Neural progenitor cell (in vitro differentiated cells): ENCODE data around the gene GAB2. TPM values are rescaled to one million over a fixed set of nuclear protein-coding genes. Genes with fewer than 3 reads are reported as not detected.

Experiments used
- DNase-seq: peaks from one replicate; pipeline ENCODE4 v3.0.0-alpha.2; 2016; ENCODE audit warnings: low spot score
- H2AFZ ChIP-seq: fragments of 200-600 bp; sonication (generic); replicated peaks from 2 replicates; pipeline ENCODE4 v1.6.1; 2016; ENCODE audit warnings: antibody characterized with exemption
- H3F3A ChIP-seq: fragments of 200-600 bp; sonication (generic); 2 replicates; pipeline ENCODE4 v1.6.1; 2016; ENCODE audit warnings: antibody characterized with exemption, low read depth
- H3K27ac ChIP-seq: fragments of 200-600 bp; sonication (generic); 2 replicates; pipeline ENCODE4 v1.5.1; 2016; ENCODE audit warnings: mild to moderate bottlenecking
- H3K27me3 ChIP-seq: fragments of 200-600 bp; sonication (generic); 2 replicates; pipeline ENCODE4 v1.6.1; 2016; ENCODE audit warnings: mild to moderate bottlenecking, moderate library complexity
- H3K36me3 ChIP-seq: fragments of 200-600 bp; sonication (generic); 2 replicates; pipeline ENCODE4 v1.5.1; 2016
- H3K4me1 ChIP-seq: fragments of 200-600 bp; sonication (generic); 2 replicates; pipeline ENCODE4 v1.6.1; 2016; ENCODE audit warnings: mixed run types
- H3K4me2 ChIP-seq: fragments of 200-600 bp; sonication (generic); 2 replicates; pipeline ENCODE4 v1.6.1; 2016
- H3K4me3 ChIP-seq: fragments of 200-600 bp; sonication (generic); 2 replicates; pipeline ENCODE4 v1.5.1; 2016
- H3K79me2 ChIP-seq: fragments of 200-600 bp; sonication (generic); 2 replicates; pipeline ENCODE4 v1.6.1; 2016; ENCODE audit warnings: low read depth
- H3K9ac ChIP-seq: fragments of 200-600 bp; sonication (generic); 2 replicates; pipeline ENCODE4 v1.6.1; 2016
- H3K9me3 ChIP-seq: fragments of 200-600 bp; sonication (generic); 2 replicates; pipeline ENCODE4 v1.5.1; 2016; ENCODE audit warnings: low read depth
- H4K20me1 ChIP-seq: fragments of 200-600 bp; sonication (generic); 2 replicates; pipeline ENCODE4 v1.6.1; 2016; ENCODE audit warnings: low read depth
- H3K27ac Mint-ChIP-seq: 3 replicates; pipeline ENCODE4 v1.8.0; 2021; ENCODE audit warnings: mixed read lengths
- H3K27me3 Mint-ChIP-seq: 2 replicates; pipeline ENCODE4 v1.8.0; 2022; ENCODE audit warnings: low read depth, mild to moderate bottlenecking, inconsistent platforms, moderate library complexity, mixed read lengths; ENCODE audit not compliant: insufficient read depth
- H3K36me3 Mint-ChIP-seq: 3 replicates; pipeline ENCODE4 v1.8.0; 2021; ENCODE audit warnings: mixed read lengths
- H3K4me1 Mint-ChIP-seq: 3 replicates; pipeline ENCODE4 v1.8.0; 2021; ENCODE audit warnings: mixed read lengths
- H3K4me3 Mint-ChIP-seq: 3 replicates; pipeline ENCODE4 v1.8.0; 2021; ENCODE audit warnings: mild to moderate bottlenecking, moderate library complexity, mixed read lengths
- H3K9me3 Mint-ChIP-seq: 3 replicates; pipeline ENCODE4 v1.8.0; 2020; ENCODE audit warnings: mixed read lengths
- CTCF ChIP-seq: fragments of 200-600 bp; sonication (generic); IDR thresholded peaks from 2 replicates; pipeline ENCODE4 v1.5.1; 2017; ENCODE audit warnings: antibody characterized with exemption, mild to moderate bottlenecking
- EZH2 ChIP-seq: fragments of 200-600 bp; sonication (generic); IDR thresholded peaks from 2 replicates; pipeline ENCODE4 v1.6.1; 2017; ENCODE audit warnings: antibody characterized with exemption, mild to moderate bottlenecking, moderate library complexity
- EZH2phosphoT487 ChIP-seq: fragments of 200-600 bp; sonication (generic); IDR thresholded peaks from 2 replicates; pipeline ENCODE4 v1.6.1; 2017; ENCODE audit warnings: antibody characterized with exemption
- total RNA-seq: library from RNA; depleted of rRNA; stranded (reverse); fragments of >200 nt; gene quantifications from 2 replicates; pipeline ENCODE4 v1.2.3, GENCODE V29; 2015; ENCODE audit warnings: low replicate concordance

Gene GAB2
- total RNA-seq, 1 donor from 2014 or later = 11.1 TPM

- no peaks in the 10 kb centered on the region for H3K79me2 ChIP-seq
- H3K9me3 ChIP-seq = no peaks in the 10 kb centered on the region
- no peak overlapping the region for H3K9ac ChIP-seq
- H3K4me2 ChIP-seq = no peak overlapping the region
- H3K9me3 Mint-ChIP-seq = no peaks in the 10 kb centered on the region
- H3K27me3 ChIP-seq = no peaks in the 10 kb centered on the region
- peaks cover 3% of the 10 kb centered on the region for H3K36me3 Mint-ChIP-seq
- H3K4me3 ChIP-seq = no peak overlapping the region
- H3K4me1 ChIP-seq = no peaks in the 10 kb centered on the region
- no peak overlapping the region for H2AFZ ChIP-seq
- no peaks in the 10 kb centered on the region for H3K36me3 ChIP-seq
- H3K27ac Mint-ChIP-seq = no peak overlapping the region
- H3K27me3 Mint-ChIP-seq = no peaks in the 10 kb centered on the region
- H3K4me3 Mint-ChIP-seq = no peak overlapping the region
- TF ChIP-seq CTCF = no peak
- TF ChIP-seq EZH2phosphoT487 = no peak
- TF ChIP-seq EZH2 = no peak
- no peaks in the 10 kb centered on the region for H3F3A ChIP-seq
- H3K27ac ChIP-seq = no peak overlapping the region
- DNase-seq = no peak
- H4K20me1 ChIP-seq = no peaks in the 10 kb centered on the region
- no peaks in the 10 kb centered on the region for H3K4me1 Mint-ChIP-seq
These were observed 32.2 kb upstream of the GAB2 start for GRCh38 chr11:78449866-78450265.

GRCh38 chr11:78446210-78446609, 28.6 kb upstream of the GAB2 start:
- H3K27ac Mint-ChIP-seq = no peak overlapping the region
- no peak overlapping the region for H3K4me3 ChIP-seq
- H3K4me1 Mint-ChIP-seq = no peaks in the 10 kb centered on the region
- no peak overlapping the region for H3K4me2 ChIP-seq
- no peaks in the 10 kb centered on the region for H3K36me3 ChIP-seq
- no peaks in the 10 kb centered on the region for H3K27me3 Mint-ChIP-seq
- TF ChIP-seq EZH2 (no peak), EZH2phosphoT487 (no peak), CTCF (no peak)
- no peaks in the 10 kb centered on the region for H3K9me3 ChIP-seq
- H3K4me1 ChIP-seq = no peaks in the 10 kb centered on the region
- H3K9me3 Mint-ChIP-seq = no peaks in the 10 kb centered on the region
- no peaks in the 10 kb centered on the region for H3F3A ChIP-seq
- H3K27me3 ChIP-seq = no peaks in the 10 kb centered on the region
- peaks cover 11% of the 10 kb centered on the region for H3K36me3 Mint-ChIP-seq
- no peak overlapping the region for H2AFZ ChIP-seq
- H3K4me3 Mint-ChIP-seq = no peak overlapping the region
- H4K20me1 ChIP-seq = no peaks in the 10 kb centered on the region
- no peaks in the 10 kb centered on the region for H3K79me2 ChIP-seq
- H3K27ac ChIP-seq = no peak overlapping the region
- DNase-seq = no peak
- H3K9ac ChIP-seq = no peak overlapping the region

GRCh38 chr11:78444726-78445125, 27.1 kb upstream of the GAB2 start:
- Histone ChIP-seq H2AFZ (no peak overlapping the region), H4K20me1 (no peaks in the 10 kb centered on the region), H3F3A (no peaks in the 10 kb centered on the region), H3K27me3 (no peaks in the 10 kb centered on the region), H3K9ac (no peak overlapping the region), H3K9me3 (no peaks in the 10 kb centered on the region), H3K4me2 (no peak overlapping the region), H3K4me1 (no peaks in the 10 kb centered on the region), H3K36me3 (no peaks in the 10 kb centered on the region), H3K27ac (no peak overlapping the region), H3K4me3 (no peak overlapping the region), H3K79me2 (no peaks in the 10 kb centered on the region)
- no peak overlapping the region for H3K27ac Mint-ChIP-seq
- no peak for DNase-seq
- H3K36me3 Mint-ChIP-seq = peaks cover 11% of the 10 kb centered on the region
- TF ChIP-seq CTCF = no peak
- no peaks in the 10 kb centered on the region for H3K27me3 Mint-ChIP-seq
- no peaks in the 10 kb centered on the region for H3K4me1 Mint-ChIP-seq
- H3K4me3 Mint-ChIP-seq = no peak overlapping the region
- no peaks in the 10 kb centered on the region for H3K9me3 Mint-ChIP-seq

GRCh38 chr11:78441956-78442355, 24.3 kb upstream of the GAB2 start:
- Histone ChIP-seq H3K9me3 (no peaks in the 10 kb centered on the region), H3K27ac (no peak overlapping the region), H2AFZ (no peak overlapping the region), H3K27me3 (no peaks in the 10 kb centered on the region), H3K36me3 (no peaks in the 10 kb centered on the region), H3F3A (no peaks in the 10 kb centered on the region), H3K4me3 (no peak overlapping the region), H4K20me1 (no peaks in the 10 kb centered on the region), H3K4me1 (no peaks in the 10 kb centered on the region), H3K79me2 (no peaks in the 10 kb centered on the region), H3K9ac (no peak overlapping the region), H3K4me2 (no peak overlapping the region)
- Mint-ChIP-seq H3K4me3 (no peak overlapping the region), H3K9me3 (no peaks in the 10 kb centered on the region), H3K4me1 (no peaks in the 10 kb centered on the region), H3K27me3 (no peaks in the 10 kb centered on the region), H3K27ac (no peak overlapping the region), H3K36me3 (peaks cover 15% of the 10 kb centered on the region)
- DNase-seq = no peak
- no peak for TF ChIP-seq EZH2
- no peak for TF ChIP-seq CTCF
- TF ChIP-seq EZH2phosphoT487 = no peak
